Natural killer cell (primary cell): ENCODE data around the gene LTF. TPM values are rescaled to one million over a fixed set of nuclear protein-coding genes. Genes with fewer than 3 reads are reported as not detected.

Source experiments
- ATAC-seq, 3 donors: fragments of 150-1000 bp in 2 of 3; fragments of 200-7000 bp in 1 of 3; cut with Tn5 transposase; 1 replicate in 1 of 3; 2 replicates in 2 of 3; pipeline ENCODE4 v1.10.0; 2021; ENCODE audit warnings: mild to moderate bottlenecking in 2 of 3, moderate library complexity in 2 of 3
- DNase-seq, 2 donors: peaks; one replicate each; pipeline versions ENCODE4 v3.0.0 to v3.0.0-alpha.2; 2013 to 2021; ENCODE audit warnings: mixed read lengths in 1 of 2
- H3K27ac ChIP-seq: one replicate; pipeline ENCODE4 v1.5.1; 2013; ENCODE audit warnings: mild to moderate bottlenecking, low read length
- H3K27me3 ChIP-seq: one replicate; pipeline ENCODE4 v1.6.1; 2013; ENCODE audit warnings: low read length; ENCODE audit not compliant: control insufficient read depth, insufficient read depth
- H3K36me3 ChIP-seq: one replicate; pipeline ENCODE4 v1.6.1; 2013; ENCODE audit warnings: low read length; ENCODE audit not compliant: control insufficient read depth, insufficient read depth
- H3K4me1 ChIP-seq: one replicate; pipeline ENCODE4 v1.6.1; 2013; ENCODE audit warnings: low read length; ENCODE audit not compliant: control insufficient read depth, insufficient read depth
- H3K4me3 ChIP-seq: one replicate; pipeline ENCODE4 v1.5.1; 2013; ENCODE audit warnings: low read length
- H3K9me3 ChIP-seq: one replicate; pipeline ENCODE4 v1.6.1; 2013; ENCODE audit warnings: low read length; ENCODE audit not compliant: control insufficient read depth, insufficient read depth
- H3K27ac Mint-ChIP-seq, 2 donors: one replicate each; pipeline ENCODE4 v1.8.0; 2022; ENCODE audit warnings: mild to moderate bottlenecking in 2 of 2, mixed read lengths in 2 of 2, moderate library complexity in 1 of 2
- H3K27me3 Mint-ChIP-seq, 2 donors: one replicate each; pipeline ENCODE4 v1.8.0; 2022; ENCODE audit warnings: low read depth in 2 of 2, mixed read lengths in 2 of 2
- H3K36me3 Mint-ChIP-seq: one replicate; pipeline ENCODE4 v1.8.0; 2022; ENCODE audit warnings: mixed read lengths
- H3K4me1 Mint-ChIP-seq, 2 donors: one replicate each; pipeline ENCODE4 v1.8.0; 2022; ENCODE audit warnings: mixed read lengths in 2 of 2
- H3K4me3 Mint-ChIP-seq: one replicate; pipeline ENCODE4 v1.8.0; 2022; ENCODE audit warnings: mild to moderate bottlenecking, moderate library complexity, mixed read lengths
- H3K9me3 Mint-ChIP-seq, 2 donors: one replicate each; pipeline ENCODE4 v1.8.0; 2022; ENCODE audit warnings: mixed read lengths in 2 of 2
- CTCF ChIP-seq: fragments of 200-600 bp; IDR thresholded peaks from one replicate; pipeline ENCODE4 v1.8.0; 2022; ENCODE audit warnings: antibody characterized with exemption
- WGBS: methylation state at CpG from one replicate; pipeline ENCODE4 v1.1.7; 2013; ENCODE audit warnings: missing lambda C conversion rate; ENCODE audit not compliant: insufficient coverage; 5-methylcytosine and 5-hydroxymethylcytosine counted together
- intact Hi-C: fragments of 100-400 bp; cut with micrococcal nuclease; formaldehyde crosslinking; loops from one replicate; pipeline ENCODE4 v1.14.2; 2022
- total RNA-seq, 4 donors: library from RNA; stranded (reverse); fragments of 120-200 nt in 1 of 4; gene quantifications; one replicate each; pipeline versions ENCODE4 v1.2.3 to v1.2.4, GENCODE V29; 2013 to 2022

The LTF gene
- total RNA-seq, 3 donors from 2014 or later (not counting 1 experiment from before 2014, with no cell fraction given): 1.0 to 1.1 TPM; not detected in 1

DNA sequence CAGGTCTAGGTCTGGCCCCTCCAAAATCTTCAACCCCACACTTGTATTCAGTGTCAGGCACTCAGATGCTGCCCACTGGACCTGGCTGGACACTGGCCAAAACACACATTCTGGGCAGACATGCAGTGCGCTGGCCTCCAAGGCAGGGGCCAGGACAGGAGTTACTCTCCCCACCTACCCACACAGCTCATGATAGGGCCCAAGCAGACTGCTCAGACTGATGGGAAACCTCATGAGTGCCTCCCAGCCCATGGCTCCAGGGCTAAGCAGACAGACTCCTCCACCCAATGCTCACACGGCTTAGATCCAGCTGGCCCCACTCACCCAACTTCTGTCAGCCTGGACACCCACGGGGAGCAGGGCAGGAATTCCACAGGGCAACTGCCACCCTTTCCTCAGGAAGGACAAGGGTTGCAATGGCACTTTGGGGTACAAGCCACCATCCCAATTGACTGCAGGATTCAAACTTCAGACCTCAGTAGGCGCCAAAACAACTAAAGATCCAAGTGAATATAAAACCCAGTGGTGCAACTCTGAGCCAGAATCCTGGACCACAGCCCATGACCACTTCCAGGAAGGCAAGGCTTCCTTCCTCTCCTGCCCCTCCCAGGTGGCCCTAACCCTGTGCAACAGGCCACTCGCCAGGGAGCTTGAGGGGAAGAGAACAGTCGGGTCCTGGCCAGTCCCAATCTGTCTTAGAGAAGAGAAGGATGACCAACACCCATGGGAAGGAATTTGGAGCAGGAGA lies 1.4 kb downstream of the LTF start:
- Mint-ChIP-seq H3K27ac (no peak overlapping the region), H3K27me3 (peaks cover 55 to 60% of the 10 kb centered on the region in 2 donors), H3K36me3 (no peaks in the 10 kb centered on the region), H3K4me1 (no peaks in the 10 kb centered on the region), H3K4me3 (no peak overlapping the region), H3K9me3 (no peaks in the 10 kb centered on the region)
- no peaks in the 10 kb centered on the region for H3K4me1 ChIP-seq
- 70% methylated on average over 6 of the region's 6 CpGs for WGBS
- H3K27me3 ChIP-seq: peaks cover 15% of the 10 kb centered on the region
- H3K36me3 ChIP-seq: no peaks in the 10 kb centered on the region
- no peak overlapping the region for H3K4me3 ChIP-seq
- intact Hi-C loops: no loop called here
- no peak for TF ChIP-seq CTCF
- H3K27ac ChIP-seq: no peak overlapping the region
- no peaks in the 10 kb centered on the region for H3K9me3 ChIP-seq
- DNase-seq (no peak), ATAC-seq (no peak)

GRCh38 chr3:46462511-46462910 lies 2.2 kb downstream of the LTF start:
- H3K4me1 ChIP-seq: no peaks in the 10 kb centered on the region
- no peak for DNase-seq
- Mint-ChIP-seq H3K4me1 (no peaks in the 10 kb centered on the region), H3K27ac (no peak overlapping the region), H3K4me3 (no peak overlapping the region), H3K9me3 (no peaks in the 10 kb centered on the region), H3K27me3 (peaks cover 55 to 60% of the 10 kb centered on the region in 2 donors), H3K36me3 (no peaks in the 10 kb centered on the region)
- no peak for TF ChIP-seq CTCF
- H3K9me3 ChIP-seq: no peaks in the 10 kb centered on the region
- peaks cover 15% of the 10 kb centered on the region for H3K27me3 ChIP-seq
- H3K27ac ChIP-seq: no peak overlapping the region
- WGBS: 80% methylated on average over 3 of the region's 3 CpGs
- ATAC-seq: no peak
- intact Hi-C loops: no loop called here
- no peaks in the 10 kb centered on the region for H3K36me3 ChIP-seq
- H3K4me3 ChIP-seq: no peak overlapping the region

- Mint-ChIP-seq H3K27ac (no peak overlapping the region), H3K4me1 (no peaks in the 10 kb centered on the region), H3K36me3 (no peaks in the 10 kb centered on the region), H3K9me3 (no peaks in the 10 kb centered on the region), H3K27me3 (peaks cover 55 to 60% of the 10 kb centered on the region in 2 donors), H3K4me3 (no peak overlapping the region)
- Histone ChIP-seq H3K36me3 (no peaks in the 10 kb centered on the region), H3K4me1 (no peaks in the 10 kb centered on the region), H3K9me3 (no peaks in the 10 kb centered on the region), H3K4me3 (no peak overlapping the region), H3K27me3 (peaks cover 15% of the 10 kb centered on the region), H3K27ac (no peak overlapping the region)
- 100% methylated on average over 2 of the region's 3 CpGs for WGBS
- intact Hi-C loops: no loop called here
- ATAC-seq: no peak
- TF ChIP-seq CTCF: no peak
- DNase-seq: no peak
These were observed 2.6 kb downstream of the LTF start for GRCh38 chr3:46462111-46462510.

- H3K4me1 Mint-ChIP-seq: no peaks in the 10 kb centered on the region
- no peaks in the 10 kb centered on the region for H3K36me3 Mint-ChIP-seq
- peaks cover 15% of the 10 kb centered on the region for H3K27me3 ChIP-seq
- H3K27ac Mint-ChIP-seq: no peak overlapping the region
- H3K4me3 Mint-ChIP-seq: no peak overlapping the region
- H3K4me3 ChIP-seq: no peak overlapping the region
- ATAC-seq (no peak), DNase-seq (no peak)
- no peaks in the 10 kb centered on the region for H3K36me3 ChIP-seq
- H3K27me3 Mint-ChIP-seq: peaks cover 48 to 52% of the 10 kb centered on the region in 2 donors
- intact Hi-C loops: no loop called here
- WGBS: 74% methylated on average over 3 of the region's 3 CpGs
- H3K9me3 Mint-ChIP-seq: no peaks in the 10 kb centered on the region
- no peak for TF ChIP-seq CTCF
- H3K9me3 ChIP-seq: no peaks in the 10 kb centered on the region
- no peak overlapping the region for H3K27ac ChIP-seq
- H3K4me1 ChIP-seq: no peaks in the 10 kb centered on the region
These were observed 4.7 kb downstream of the LTF start for GRCh38 chr3:46460051-46460450.
